HepG2 (cell line): ENCODE results near the gene PPP1R15A. TPM values are rescaled to one million over a fixed set of nuclear protein-coding genes. Genes with fewer than 3 reads are reported as not detected.
A peak's percentile ranks its signal among the peaks of the same experiment; 100 is the strongest.

Source experiments
- ATF6 ChIP-seq: sonication (generic); formaldehyde crosslinking; conservative IDR thresholded peaks from 2 replicates; pipeline ENCODE4 v1.4.0; 2020; ENCODE audit warnings: missing genetic modification reagents
- CENPBD1 ChIP-seq: sonication (generic); formaldehyde crosslinking; IDR thresholded peaks from 2 replicates; pipeline ENCODE4 v1.8.0; 2022; ENCODE audit warnings: missing genetic modification reagents, low read depth, mild to moderate bottlenecking, borderline replicate concordance
- CREM ChIP-seq, 2 experiments: sonication (generic) in 1 of 2; formaldehyde crosslinking in 1 of 2; IDR thresholded peaks; 2 replicates each; pipeline versions ENCODE4 v1.4.0 to v1.6.1; 2016 to 2020; ENCODE audit warnings: antibody characterized with exemption in 1 of 2, mild to moderate bottlenecking in 1 of 2, missing genetic modification reagents in 1 of 2
- DR1 ChIP-seq: sonication (generic); formaldehyde crosslinking; IDR thresholded peaks from 2 replicates; pipeline ENCODE4 v1.8.0; 2021; ENCODE audit warnings: mild to moderate bottlenecking, missing genetic modification reagents, inconsistent platforms
- FOXM1 ChIP-seq: sonication (generic); formaldehyde crosslinking; IDR thresholded peaks from 2 replicates; pipeline ENCODE4 v1.5.0; 2020; ENCODE audit warnings: missing genetic modification reagents
- GPBP1L1 ChIP-seq: sonication (generic); formaldehyde crosslinking; IDR thresholded peaks from 2 replicates; pipeline ENCODE4 v1.5.0; 2020; ENCODE audit warnings: mild to moderate bottlenecking, missing genetic modification reagents
- NCOA2 ChIP-seq: sonication (generic); formaldehyde crosslinking; IDR thresholded peaks from 2 replicates; pipeline ENCODE4 v1.8.0; 2022; ENCODE audit warnings: inconsistent platforms
- POLR2AphosphoS2 ChIP-seq: IDR thresholded peaks from 2 replicates; pipeline ENCODE4 v1.6.1; 2011; ENCODE audit warnings: low read depth, low read length, improper control_type of control experiment
- PRPF4 ChIP-seq: fragments of 200-400 bp; formaldehyde crosslinking; IDR thresholded peaks from 2 replicates; pipeline ENCODE4 v1.6.1; 2016; ENCODE audit warnings: low read length, low read depth; ENCODE audit not compliant: poor library complexity, severe bottlenecking
- RCOR2 ChIP-seq: IDR thresholded peaks from 2 replicates; pipeline ENCODE4 v1.6.1; 2016; ENCODE audit warnings: missing biosample characterization, missing genetic modification reagents
- SMARCE1 ChIP-seq: fragments of 450-650 bp; IDR thresholded peaks from 2 replicates; pipeline ENCODE4 v1.6.1; 2017; ENCODE audit warnings: borderline replicate concordance
- TCF12 ChIP-seq, 2 experiments: fragments of 450-650 bp in 1 of 2; sonication (generic) in 1 of 2; formaldehyde crosslinking in 1 of 2; IDR thresholded peaks; 2 replicates each; pipeline versions ENCODE4 v1.6.1 to v1.8.0; 2017 to 2022; ENCODE audit warnings: antibody characterized with exemption in 1 of 2, mild to moderate bottlenecking in 1 of 2, missing genetic modification reagents in 1 of 2, moderate library complexity in 1 of 2
- ZBTB26 ChIP-seq: IDR thresholded peaks from 2 replicates; pipeline ENCODE4 v1.6.1; 2016; ENCODE audit warnings: missing compliant biosample characterization, missing genetic modification reagents, borderline replicate concordance
- ZBTB38 ChIP-seq: sonication (generic); formaldehyde crosslinking; IDR thresholded peaks from 2 replicates; pipeline ENCODE4 v1.5.1; 2020; ENCODE audit warnings: mild to moderate bottlenecking, missing genetic modification reagents
- ZBTB7B ChIP-seq: sonication (generic); formaldehyde crosslinking; IDR thresholded peaks from 2 replicates; pipeline ENCODE4 v1.4.0; 2020; ENCODE audit warnings: missing genetic modification reagents
- ZMAT3 ChIP-seq: sonication (generic); formaldehyde crosslinking; conservative IDR thresholded peaks from 2 replicates; pipeline ENCODE4 v1.7.0; 2021; ENCODE audit warnings: missing genetic modification reagents
- ZNF264 ChIP-seq: sonication (generic); formaldehyde crosslinking; IDR thresholded peaks from 2 replicates; pipeline ENCODE4 v1.4.0; 2020; ENCODE audit warnings: missing genetic modification reagents
- ZNF33B ChIP-seq: sonication (generic); formaldehyde crosslinking; IDR thresholded peaks from 2 replicates; pipeline ENCODE4 v1.5.1; 2020; ENCODE audit warnings: mild to moderate bottlenecking, missing genetic modification reagents
- ZNF558 ChIP-seq: sonication (generic); formaldehyde crosslinking; IDR thresholded peaks from 2 replicates; pipeline ENCODE4 v1.9.0; 2022; ENCODE audit warnings: mild to moderate bottlenecking, missing genetic modification reagents, borderline replicate concordance
- ZNF562 ChIP-seq: sonication (generic); formaldehyde crosslinking; IDR thresholded peaks from 2 replicates; pipeline ENCODE4 v1.8.0; 2022; ENCODE audit warnings: missing genetic modification reagents, borderline replicate concordance
- ZNF563 ChIP-seq: sonication (generic); formaldehyde crosslinking; IDR thresholded peaks from 2 replicates; pipeline ENCODE4 v1.8.0; 2022; ENCODE audit warnings: mild to moderate bottlenecking, moderate library complexity, missing genetic modification reagents
- ZNF670 ChIP-seq: sonication (generic); formaldehyde crosslinking; IDR thresholded peaks from 2 replicates; pipeline ENCODE4 v1.8.0; 2022; ENCODE audit warnings: mild to moderate bottlenecking, missing genetic modification reagents, borderline replicate concordance
- ZNF709 ChIP-seq: sonication (generic); formaldehyde crosslinking; IDR thresholded peaks from 2 replicates; pipeline ENCODE4 v1.5.0; 2020; ENCODE audit warnings: mild to moderate bottlenecking, missing genetic modification reagents
- ZSCAN21 ChIP-seq: sonication (generic); formaldehyde crosslinking; IDR thresholded peaks from 2 replicates; pipeline ENCODE4 v1.8.0; 2022; ENCODE audit warnings: mild to moderate bottlenecking, missing genetic modification reagents, moderate library complexity, borderline replicate concordance
- ZSCAN25 ChIP-seq: sonication (generic); formaldehyde crosslinking; IDR thresholded peaks from 2 replicates; pipeline ENCODE4 v1.8.0; 2022; ENCODE audit warnings: mild to moderate bottlenecking, missing genetic modification reagents
- polyA plus RNA-seq, 8 experiments: library from polyadenylated mRNA; depleted of rRNA in 3 of 8; stranded (reverse) in 7 of 8; unstranded in 1 of 8; fragments of >200 nt; fragmentation: Illumina TruSeq in 4 of 8; extraction: Trizol in 4 of 8; gene quantifications; 2 replicates each; pipeline versions ENCODE4 v1.2.1 to v1.2.3, GENCODE V29; 2011 to 2016; ENCODE audit warnings: low read depth in 4 of 8, missing spikeins in 1 of 8, mixed read lengths in 1 of 8; ENCODE audit not compliant: insufficient read depth in 1 of 8
- total RNA-seq, 5 experiments: library from RNA; depleted of rRNA; stranded (reverse); fragments of >200 nt; fragmentation: Illumina TruSeq; extraction: Trizol; gene quantifications; 2 replicates each; pipeline ENCODE4 v1.2.3, GENCODE V29; 2016; ENCODE audit warnings: low read depth in 1 of 5

Gene PPP1R15A
- total and polyA plus RNA-seq, 2 of the 13 experiments (the other 11 are each of a cell fraction or from before 2014, with no cell fraction given), result 15.6 to 18.5 TPM

DNA sequence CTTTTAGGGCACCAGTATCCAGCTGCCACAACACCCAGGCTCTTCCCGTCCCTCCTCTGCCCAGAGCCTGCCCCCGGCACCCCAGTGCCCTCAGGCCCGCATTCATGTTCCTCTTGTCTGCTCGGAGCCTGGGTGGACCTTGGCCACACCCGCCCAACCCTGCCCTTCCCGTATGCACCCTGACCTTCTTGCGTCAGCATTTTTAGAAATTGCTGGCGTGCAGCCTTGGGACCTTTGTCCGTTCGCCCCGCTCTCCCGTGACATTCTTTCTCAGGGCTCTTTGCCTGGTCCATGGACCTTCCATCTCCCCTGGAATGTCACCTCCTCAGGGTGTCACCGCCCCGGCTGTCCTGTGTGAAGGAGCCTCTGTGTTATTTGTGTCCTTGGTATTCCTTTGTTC is 35.5 kb downstream of the PPP1R15A start (continued):
- TF ChIP-seq ZBTB26 (CRISPR knock-in tag) (no peak), ZSCAN25 (CRISPR knock-in tag) (peak; percentile 96), ZBTB38 (CRISPR knock-in tag) (0 out of 2 replicates have a peak, but pooled peaks have one; percentile 24), FOXM1 (CRISPR knock-in tag) (no peak), POLR2AphosphoS2 (no peak), ZMAT3 (CRISPR knock-in tag) (no peak), ZNF563 (CRISPR knock-in tag) (no peak), ATF6 (CRISPR knock-in tag) (no peak), ZNF562 (no peak), ZNF558 (CRISPR knock-in tag) (no peak), TCF12 (IDR thresholded peaks at IDR 0.05) (no peak), TCF12 (CRISPR knock-in tag; IDR thresholded peaks at IDR 0.05) (no peak), GPBP1L1 (CRISPR knock-in tag) (no peak), ZNF670 (CRISPR knock-in tag) (no peak), ZNF709 (CRISPR knock-in tag) (no peak), CREM (IDR thresholded peaks at IDR 0.05) (peak; percentile 74; the same call in 1 of the 2 replicates), CREM (CRISPR knock-in tag; IDR thresholded peaks at IDR 0.05) (no peak), SMARCE1 (no peak), ZSCAN21 (CRISPR knock-in tag) (no peak), NCOA2 (CRISPR knock-in tag) (peak; percentile 69), ZNF264 (no peak), ZBTB7B (0 out of 2 replicates have a peak, but pooled peaks have one; percentile 26), ZNF33B (CRISPR knock-in tag) (no peak), CENPBD1 (no peak), DR1 (CRISPR knock-in tag) (no peak), RCOR2 (CRISPR knock-in tag) (peak; percentile 54), PRPF4 (no peak)
